ENCODE measurements around the gene AIF1L. TPM values are rescaled to one million over a fixed set of nuclear protein-coding genes. Genes with fewer than 3 reads are reported as not detected.

AIF1L gene
- polyA plus RNA-seq, 3 donors, result not detected

GRCh38 chr9:131122158-131122557 lies 25.8 kb downstream of the AIF1L start:
- Mint-ChIP-seq H3K9me3 (peaks cover 0 to 1% (median 0%) of the 10 kb centered on the region in 7 donors), H3K36me3 (no peaks in the 10 kb centered on the region), H3K27ac (peak overlapping the region in 1 of 7 donors; percentile 33), H3K4me1 (peaks cover 15% of the 10 kb centered on the region), H3K27me3 (ENCODE audit: low read depth in 3 of 3) (peaks cover 4 to 7% (median 6%) of the 10 kb centered on the region in 3 donors), H3K4me3 (no peak overlapping the region)
- H2AFZ ChIP-seq (ENCODE audit: insufficient read depth, low read depth, low read length, poor library complexity, severe bottlenecking), result no peak overlapping the region
- no peak overlapping the region for H3K4me2 ChIP-seq (replicated peaks; ENCODE audit: extremely low read depth, low read length, poor library complexity, severe bottlenecking)
- no peak overlapping the region for H3K9ac ChIP-seq (ENCODE audit: insufficient read depth, low read length, poor library complexity, severe bottlenecking)
- H3K4me3 ChIP-seq (replicated peaks in 1 of 3; ENCODE audit: low read depth in 2 of 3, low read length in 3 of 3), result no peak overlapping the region
- DNase-seq, result no peak
- no peak overlapping the region for H3K27ac ChIP-seq (ENCODE audit: low read depth in 1 of 2, low read length in 2 of 2)
- H3K27me3 ChIP-seq (ENCODE audit: control insufficient read depth in 2 of 2, insufficient read depth in 2 of 2, low read length in 2 of 2), result no peaks in the 10 kb centered on the region
- intact Hi-C loops (cut with micrococcal nuclease), result no loop called here
- no peaks in the 10 kb centered on the region for H3K9me3 ChIP-seq (replicated peaks in 1 of 2; ENCODE audit: control insufficient read depth in 1 of 2, insufficient read depth in 1 of 2, low read length in 2 of 2)
- peaks cover 13 to 19% of the 10 kb centered on the region in 2 donors for H3K4me1 ChIP-seq (ENCODE audit: control insufficient read depth in 1 of 2, insufficient read depth in 2 of 2, low read length in 2 of 2)
- H3K36me3 ChIP-seq (replicated peaks in 1 of 2; ENCODE audit: control insufficient read depth in 1 of 2, insufficient read depth in 2 of 2, low read length in 2 of 2), result peaks cover 0 to 4% of the 10 kb centered on the region in 2 donors
- H3K79me2 ChIP-seq (ENCODE audit: insufficient read depth, low read length), result peaks cover 17% of the 10 kb centered on the region
- no peaks in the 10 kb centered on the region for H4K20me1 ChIP-seq (ENCODE audit: insufficient read depth, low read length)
- 94% methylated on average over 2 of the region's 2 CpGs for WGBS (ENCODE audit: insufficient coverage)
- no peak for TF ChIP-seq CTCF (IDR thresholded peaks at IDR 0.05)

GRCh38 chr9:131125038-131125287 lies 28.6 kb downstream of the AIF1L start:
- peak overlapping the region; percentile 91 for H3K4me2 ChIP-seq (replicated peaks; ENCODE audit: extremely low read depth, low read length, poor library complexity, severe bottlenecking)
- H3K27ac ChIP-seq (ENCODE audit: low read depth in 1 of 2, low read length in 2 of 2), result peak overlapping the region; percentile 75 to 97
- peaks cover 12 to 19% of the 10 kb centered on the region in 2 donors for H3K4me1 ChIP-seq (ENCODE audit: control insufficient read depth in 1 of 2, insufficient read depth in 2 of 2, low read length in 2 of 2)
- peaks cover 26% of the 10 kb centered on the region for H3K79me2 ChIP-seq (ENCODE audit: insufficient read depth, low read length)
- H4K20me1 ChIP-seq (ENCODE audit: insufficient read depth, low read length), result no peaks in the 10 kb centered on the region
- Mint-ChIP-seq H3K27me3 (ENCODE audit: low read depth in 3 of 3) (peaks cover 1 to 2% (median 2%) of the 10 kb centered on the region in 3 donors), H3K4me1 (peaks cover 13% of the 10 kb centered on the region), H3K4me3 (peak overlapping the region; percentile 96 to 97), H3K36me3 (peaks cover 25 to 27% of the 10 kb centered on the region in 2 donors), H3K9me3 (peaks cover 0 to 1% (median 0%) of the 10 kb centered on the region in 7 donors), H3K27ac (peak overlapping the region; percentile 95 to 98 (median 96))
- H3K4me3 ChIP-seq (replicated peaks in 1 of 3; ENCODE audit: low read depth in 2 of 3, low read length in 3 of 3), result peak overlapping the region; percentile 70 to 97 (median 70)
- peak overlapping the region; percentile 97 for H2AFZ ChIP-seq (ENCODE audit: insufficient read depth, low read depth, low read length, poor library complexity, severe bottlenecking)
- peak overlapping the region; percentile 94 for H3K9ac ChIP-seq (ENCODE audit: insufficient read depth, low read length, poor library complexity, severe bottlenecking)
- peaks cover 27 to 32% of the 10 kb centered on the region in 2 donors for H3K36me3 ChIP-seq (replicated peaks in 1 of 2; ENCODE audit: control insufficient read depth in 1 of 2, insufficient read depth in 2 of 2, low read length in 2 of 2)
- intact Hi-C loops (cut with micrococcal nuclease), result loop anchor here in 1 of 2 donors (5.0 kb wide), 2 partner anchors 413 to 433 kb away; partner anchors contain the start of gene EXOSC2
- no peaks in the 10 kb centered on the region for H3K9me3 ChIP-seq (replicated peaks in 1 of 2; ENCODE audit: control insufficient read depth in 1 of 2, insufficient read depth in 1 of 2, low read length in 2 of 2)
- TF ChIP-seq CTCF (IDR thresholded peaks at IDR 0.05), result no peak
- DNase-seq, result no peak
- 5% methylated on average over 2 of the region's 7 CpGs for WGBS (ENCODE audit: insufficient coverage)
- H3K27me3 ChIP-seq (ENCODE audit: control insufficient read depth in 2 of 2, insufficient read depth in 2 of 2, low read length in 2 of 2), result no peaks in the 10 kb centered on the region
